ENCODE measurements around the gene IL20RA.

Gene IL20RA

DNA sequence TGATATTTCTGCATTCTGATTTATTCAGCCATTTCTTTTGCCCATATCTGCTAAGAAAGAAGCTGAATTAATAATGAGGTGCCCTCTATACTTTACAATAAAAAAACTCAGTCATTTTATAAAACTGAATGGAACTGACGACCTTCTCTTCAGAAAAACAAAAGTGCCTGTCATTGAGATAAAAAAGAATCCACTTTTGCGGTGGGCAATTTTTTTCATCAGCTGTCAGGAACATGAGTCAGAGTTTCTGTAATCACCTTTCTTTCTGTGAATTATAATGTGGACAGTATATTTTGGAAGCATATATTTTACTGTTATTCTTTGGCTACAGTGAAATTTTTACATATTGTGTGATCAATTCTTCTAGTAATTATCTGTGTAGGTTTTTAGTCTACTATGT is 33.4 kb downstream of the IL20RA start:
- TF ChIP-seq, protein P1, sequence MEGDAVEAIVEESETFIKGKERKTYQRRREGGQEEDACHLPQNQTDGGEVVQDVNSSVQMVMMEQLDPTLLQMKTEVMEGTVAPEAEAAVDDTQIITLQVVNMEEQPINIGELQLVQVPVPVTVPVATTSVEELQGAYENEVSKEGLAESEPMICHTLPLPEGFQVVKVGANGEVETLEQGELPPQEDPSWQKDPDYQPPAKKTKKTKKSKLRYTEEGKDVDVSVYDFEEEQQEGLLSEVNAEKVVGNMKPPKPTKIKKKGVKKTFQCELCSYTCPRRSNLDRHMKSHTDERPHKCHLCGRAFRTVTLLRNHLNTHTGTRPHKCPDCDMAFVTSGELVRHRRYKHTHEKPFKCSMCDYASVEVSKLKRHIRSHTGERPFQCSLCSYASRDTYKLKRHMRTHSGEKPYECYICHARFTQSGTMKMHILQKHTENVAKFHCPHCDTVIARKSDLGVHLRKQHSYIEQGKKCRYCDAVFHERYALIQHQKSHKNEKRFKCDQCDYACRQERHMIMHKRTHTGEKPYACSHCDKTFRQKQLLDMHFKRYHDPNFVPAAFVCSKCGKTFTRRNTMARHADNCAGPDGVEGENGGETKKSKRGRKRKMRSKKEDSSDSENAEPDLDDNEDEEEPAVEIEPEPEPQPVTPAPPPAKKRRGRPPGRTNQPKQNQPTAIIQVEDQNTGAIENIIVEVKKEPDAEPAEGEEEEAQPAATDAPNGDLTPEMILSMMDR (IDR thresholded peaks at IDR 0.05; ENCODE audit: extremely low read depth, insufficient read depth, missing control alignments) = no peak
- in situ Hi-C loops (cut with MboI; ENCODE audit: low pct_unique_long_range_greater_than_20kb, low sequenced_read_pairs, unreplicated experiment) = no loop called here

DNA sequence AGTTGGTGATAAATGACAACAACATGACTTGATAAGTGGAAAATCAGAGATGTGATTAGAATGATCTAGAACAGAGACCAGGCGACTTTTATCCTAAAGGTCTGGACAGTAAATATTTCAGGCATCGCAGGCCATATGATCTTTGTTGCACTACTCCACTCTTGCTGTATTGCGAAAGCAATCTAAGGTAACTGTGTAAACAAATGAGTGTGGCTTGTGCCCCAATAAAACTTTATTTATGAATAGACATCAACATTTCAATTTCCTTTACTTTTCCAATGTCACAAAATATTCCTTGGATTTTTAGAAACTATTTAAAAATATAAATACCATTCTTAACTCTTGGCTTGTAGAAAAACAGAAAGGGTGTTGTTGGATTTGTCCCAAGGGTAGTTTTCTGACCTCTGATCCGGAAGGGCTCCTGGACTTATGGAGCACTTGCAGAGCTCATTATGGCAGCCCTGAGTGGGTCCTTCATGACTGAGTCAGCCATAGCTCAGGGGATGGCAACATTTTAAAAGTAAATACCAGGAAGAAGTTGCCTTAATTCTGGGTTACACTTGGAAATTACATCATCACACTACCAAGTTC is 34.5 kb downstream of the IL20RA start:
- no peak for DNase-seq (ENCODE audit: low spot score)
- TF ChIP-seq, protein P1 (IDR thresholded peaks at IDR 0.05; ENCODE audit: extremely low read depth, insufficient read depth, missing control alignments) = no peak
- in situ Hi-C loops (cut with MboI; ENCODE audit: low pct_unique_long_range_greater_than_20kb, low sequenced_read_pairs, unreplicated experiment) = no loop called here

More for the DNA sequence above, 33.4 kb downstream of the IL20RA start:
- DNase-seq (ENCODE audit: low spot score) = no peak

DNA sequence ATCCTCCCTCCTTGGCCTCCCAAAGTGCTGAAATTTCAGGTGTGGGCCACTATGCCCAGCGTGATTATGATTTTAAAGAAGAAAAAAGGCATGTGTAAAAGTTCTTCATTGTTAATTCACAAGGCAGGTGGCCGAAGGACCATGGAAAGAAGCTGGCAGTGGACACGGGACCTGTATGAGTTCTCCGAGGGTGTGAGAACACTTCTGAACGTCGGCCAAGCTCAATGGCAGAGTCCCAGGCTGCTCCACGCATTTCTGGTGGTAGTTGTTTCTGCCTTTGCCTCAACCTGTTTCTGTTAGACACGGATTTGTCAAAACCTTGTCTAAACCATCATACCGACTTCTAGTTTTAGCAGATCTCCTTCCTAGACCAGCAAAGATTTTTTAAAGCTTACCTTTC is 36.6 kb downstream of the IL20RA start:
- in situ Hi-C loops (cut with MboI; ENCODE audit: low pct_unique_long_range_greater_than_20kb, low sequenced_read_pairs, unreplicated experiment) = no loop called here
- TF ChIP-seq, protein P1 (IDR thresholded peaks at IDR 0.05; ENCODE audit: extremely low read depth, insufficient read depth, missing control alignments) = no peak
- DNase-seq (ENCODE audit: low spot score) = no peak

DNA sequence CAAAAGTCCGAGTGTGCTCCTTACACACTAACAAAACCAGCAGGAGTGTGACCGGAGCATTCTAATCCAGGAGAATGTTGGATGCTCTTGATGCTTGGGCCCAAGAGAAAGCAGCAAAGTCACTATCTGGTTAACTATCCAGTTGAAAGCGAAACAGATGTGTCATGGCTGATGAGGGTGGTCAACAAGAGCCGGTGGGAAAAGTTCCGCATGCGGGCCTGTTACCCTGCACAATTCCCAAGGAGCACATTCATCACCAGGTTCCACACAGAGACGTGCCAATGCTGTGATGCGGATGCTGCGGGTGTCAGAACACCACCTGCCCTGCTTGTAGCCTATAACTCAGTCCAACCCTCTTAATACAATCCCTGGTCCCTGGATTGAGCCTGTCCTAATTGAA is 38.7 kb downstream of the IL20RA start:
- in situ Hi-C loops (cut with MboI; ENCODE audit: low pct_unique_long_range_greater_than_20kb, low sequenced_read_pairs, unreplicated experiment) = no loop called here
- DNase-seq (ENCODE audit: low spot score) = no peak

DNA sequence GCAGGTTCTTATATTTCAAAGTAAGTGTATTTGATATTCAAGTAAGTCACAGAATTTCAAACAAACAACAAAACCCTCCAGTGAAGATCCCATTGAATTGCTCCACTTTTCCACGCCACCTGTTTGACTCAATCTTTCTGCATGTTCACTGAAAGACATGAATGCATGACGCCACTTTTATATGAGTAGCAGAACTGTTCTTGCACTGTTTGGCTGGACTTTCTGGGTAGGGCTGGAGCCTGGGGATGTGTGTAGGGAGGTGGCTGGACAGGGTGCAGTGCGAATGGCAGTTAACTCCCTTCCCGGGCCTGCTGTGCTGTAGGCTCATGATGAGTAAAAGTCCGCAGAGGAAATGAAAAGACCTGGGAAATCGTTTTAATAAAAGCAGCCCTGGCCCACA is 39.7 kb downstream of the IL20RA start:
- in situ Hi-C loops (cut with MboI; ENCODE audit: low pct_unique_long_range_greater_than_20kb, low sequenced_read_pairs, unreplicated experiment) = no loop called here
- no peak for DNase-seq (ENCODE audit: low spot score)
- TF ChIP-seq, protein P1 (IDR thresholded peaks at IDR 0.05; ENCODE audit: extremely low read depth, insufficient read depth, missing control alignments) = no peak

More for the DNA sequence above, 38.7 kb downstream of the IL20RA start:
- TF ChIP-seq, protein P1 (IDR thresholded peaks at IDR 0.05; ENCODE audit: extremely low read depth, insufficient read depth, missing control alignments) = no peak

DNA sequence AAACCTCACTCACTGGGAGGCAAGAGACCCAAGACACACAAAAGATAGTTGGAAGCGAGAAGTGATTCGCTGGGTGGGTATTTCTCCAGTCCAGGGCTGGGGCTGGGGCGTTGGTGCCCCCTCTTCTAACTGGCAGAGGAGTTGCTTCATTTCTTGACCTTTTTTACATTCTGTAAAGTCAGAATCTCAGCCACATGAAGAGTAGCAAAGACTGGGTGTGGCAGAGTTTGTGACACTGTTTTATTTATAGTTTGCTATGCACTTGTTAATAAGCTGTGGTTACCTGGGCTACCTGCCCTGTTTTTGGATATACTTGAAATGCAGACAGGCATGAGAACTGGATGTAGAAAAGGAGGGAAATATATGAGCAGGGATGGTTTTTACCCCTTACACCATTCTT is 42.3 kb downstream of the IL20RA start:
- TF ChIP-seq, protein P1 (IDR thresholded peaks at IDR 0.05; ENCODE audit: extremely low read depth, insufficient read depth, missing control alignments) = no peak
- no peak for DNase-seq (ENCODE audit: low spot score)
- in situ Hi-C loops (cut with MboI; ENCODE audit: low pct_unique_long_range_greater_than_20kb, low sequenced_read_pairs, unreplicated experiment) = no loop called here

DNA sequence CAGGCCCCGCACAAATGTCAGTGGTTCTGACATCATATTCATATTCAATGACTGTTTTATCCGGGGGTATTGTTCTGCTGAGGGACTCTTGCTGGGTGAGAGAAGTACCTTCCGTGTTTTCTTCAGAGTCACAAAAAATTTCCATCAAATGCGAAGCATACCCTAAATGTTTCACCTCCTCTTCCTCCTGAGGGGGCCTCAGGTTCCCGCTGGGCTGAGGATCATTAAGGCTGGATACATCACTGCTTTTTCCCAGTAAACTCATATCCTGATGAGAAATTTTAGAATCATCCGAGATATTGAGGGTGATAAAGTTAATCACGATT is 42.8 kb downstream of the IL20RA start:
- no peak for DNase-seq (ENCODE audit: low spot score)
- in situ Hi-C loops (cut with MboI; ENCODE audit: low pct_unique_long_range_greater_than_20kb, low sequenced_read_pairs, unreplicated experiment) = no loop called here
- TF ChIP-seq, protein P1 (IDR thresholded peaks at IDR 0.05; ENCODE audit: extremely low read depth, insufficient read depth, missing control alignments) = no peak
